ENCODE data around the gene ELL.

DNA sequence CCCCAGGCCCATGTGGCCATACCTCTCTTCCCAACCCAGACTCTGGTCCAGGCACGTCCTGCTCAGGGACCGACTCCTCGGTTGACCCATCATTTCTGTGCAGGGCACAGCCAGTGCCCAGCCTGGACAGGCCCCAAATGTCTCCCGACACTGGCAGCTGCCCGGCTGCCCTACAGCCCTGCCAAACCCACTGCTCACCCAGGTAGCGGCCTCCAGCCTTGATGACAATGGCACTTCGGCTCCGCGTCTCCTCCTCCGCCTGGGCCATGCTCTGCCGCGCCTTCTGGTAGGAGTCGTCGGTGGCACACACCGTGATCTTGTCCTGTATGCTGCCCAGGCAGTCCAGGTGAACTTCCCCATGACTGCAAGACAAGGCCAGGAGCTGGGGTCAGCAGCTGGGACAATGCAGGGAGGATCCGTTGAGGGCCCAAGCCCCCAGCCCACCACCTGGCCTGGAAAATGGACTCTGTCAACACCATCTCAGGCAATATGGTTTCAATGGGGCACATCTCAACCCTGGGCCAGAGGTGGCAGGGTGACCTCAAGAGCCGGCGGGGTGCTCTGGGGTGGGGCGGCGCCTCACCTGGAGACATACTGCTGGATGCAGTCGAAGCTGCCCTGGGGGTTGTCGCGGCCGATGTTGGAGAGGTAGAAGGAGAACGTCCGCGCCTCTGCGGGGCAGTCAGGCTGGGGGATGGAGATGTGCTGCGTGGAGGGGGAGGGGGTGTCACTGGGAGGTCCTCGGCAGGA is 56.5 kb downstream of the ELL start:
- TF ChIP-seq, protein P1, sequence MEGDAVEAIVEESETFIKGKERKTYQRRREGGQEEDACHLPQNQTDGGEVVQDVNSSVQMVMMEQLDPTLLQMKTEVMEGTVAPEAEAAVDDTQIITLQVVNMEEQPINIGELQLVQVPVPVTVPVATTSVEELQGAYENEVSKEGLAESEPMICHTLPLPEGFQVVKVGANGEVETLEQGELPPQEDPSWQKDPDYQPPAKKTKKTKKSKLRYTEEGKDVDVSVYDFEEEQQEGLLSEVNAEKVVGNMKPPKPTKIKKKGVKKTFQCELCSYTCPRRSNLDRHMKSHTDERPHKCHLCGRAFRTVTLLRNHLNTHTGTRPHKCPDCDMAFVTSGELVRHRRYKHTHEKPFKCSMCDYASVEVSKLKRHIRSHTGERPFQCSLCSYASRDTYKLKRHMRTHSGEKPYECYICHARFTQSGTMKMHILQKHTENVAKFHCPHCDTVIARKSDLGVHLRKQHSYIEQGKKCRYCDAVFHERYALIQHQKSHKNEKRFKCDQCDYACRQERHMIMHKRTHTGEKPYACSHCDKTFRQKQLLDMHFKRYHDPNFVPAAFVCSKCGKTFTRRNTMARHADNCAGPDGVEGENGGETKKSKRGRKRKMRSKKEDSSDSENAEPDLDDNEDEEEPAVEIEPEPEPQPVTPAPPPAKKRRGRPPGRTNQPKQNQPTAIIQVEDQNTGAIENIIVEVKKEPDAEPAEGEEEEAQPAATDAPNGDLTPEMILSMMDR (IDR thresholded peaks at IDR 0.05) = no peak
- TF ChIP-seq POLR2A (IDR thresholded peaks at IDR 0.05) = no peak
